ENCODE results near the gene CPNE1. TPM values are rescaled to one million over a fixed set of nuclear protein-coding genes. Genes with fewer than 3 reads are reported as not detected.

Gene CPNE1
- total RNA-seq, 4 donors from 2014 or later, result 51.8 to 172 (median 122) TPM

DNA sequence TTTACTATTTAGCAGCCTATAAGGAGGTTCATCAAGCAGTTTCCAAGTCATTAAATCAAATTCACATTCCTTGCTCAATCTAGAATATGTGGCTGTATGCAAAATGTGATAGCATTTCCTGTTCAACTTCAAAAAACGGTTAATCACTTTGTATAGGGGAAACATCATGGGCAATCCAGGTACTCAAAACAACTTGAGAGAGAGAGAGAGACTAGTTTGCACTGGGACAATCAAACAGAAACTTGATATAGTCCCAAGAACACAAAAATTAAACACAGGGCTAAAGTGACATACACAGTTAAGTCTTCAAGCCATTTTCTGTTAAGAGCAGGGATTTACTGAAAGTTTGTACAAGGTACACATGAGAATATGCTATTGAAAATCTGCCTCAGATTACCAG is 7.4 kb downstream of the CPNE1 start:
- no peak for TF ChIP-seq POLR2A (IDR thresholded peaks at IDR 0.05)
- TF ChIP-seq, protein P1, sequence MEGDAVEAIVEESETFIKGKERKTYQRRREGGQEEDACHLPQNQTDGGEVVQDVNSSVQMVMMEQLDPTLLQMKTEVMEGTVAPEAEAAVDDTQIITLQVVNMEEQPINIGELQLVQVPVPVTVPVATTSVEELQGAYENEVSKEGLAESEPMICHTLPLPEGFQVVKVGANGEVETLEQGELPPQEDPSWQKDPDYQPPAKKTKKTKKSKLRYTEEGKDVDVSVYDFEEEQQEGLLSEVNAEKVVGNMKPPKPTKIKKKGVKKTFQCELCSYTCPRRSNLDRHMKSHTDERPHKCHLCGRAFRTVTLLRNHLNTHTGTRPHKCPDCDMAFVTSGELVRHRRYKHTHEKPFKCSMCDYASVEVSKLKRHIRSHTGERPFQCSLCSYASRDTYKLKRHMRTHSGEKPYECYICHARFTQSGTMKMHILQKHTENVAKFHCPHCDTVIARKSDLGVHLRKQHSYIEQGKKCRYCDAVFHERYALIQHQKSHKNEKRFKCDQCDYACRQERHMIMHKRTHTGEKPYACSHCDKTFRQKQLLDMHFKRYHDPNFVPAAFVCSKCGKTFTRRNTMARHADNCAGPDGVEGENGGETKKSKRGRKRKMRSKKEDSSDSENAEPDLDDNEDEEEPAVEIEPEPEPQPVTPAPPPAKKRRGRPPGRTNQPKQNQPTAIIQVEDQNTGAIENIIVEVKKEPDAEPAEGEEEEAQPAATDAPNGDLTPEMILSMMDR (IDR thresholded peaks at IDR 0.05), result no peak
- 30 to 32% methylated on average over 1 of the region's 1 CpG for WGBS, 2 donors
- no peak overlapping the region for H3K4me3 ChIP-seq (ENCODE audit: low read depth, poor library complexity, severe bottlenecking)
- DNase-seq (ENCODE audit: low spot score in 2 of 2), result no peak
- intact Hi-C loops (cut with DNase I; ENCODE audit: low total_unique reads), result no loop called here

- intact Hi-C loops (cut with DNase I; ENCODE audit: low total_unique reads), result no loop called here
- WGBS, 2 donors, result 94% methylated on average over 9 of the region's 9 CpGs
- no peak overlapping the region for H3K4me3 ChIP-seq (ENCODE audit: low read depth, poor library complexity, severe bottlenecking)
- DNase-seq (ENCODE audit: low spot score in 2 of 2), result no peak
- no peak for TF ChIP-seq POLR2A (IDR thresholded peaks at IDR 0.05)
- TF ChIP-seq, protein P1 (IDR thresholded peaks at IDR 0.05), result no peak
These were observed 10.3 kb downstream of the CPNE1 start for GRCh38 chr20:35654415-35654814.

DNA sequence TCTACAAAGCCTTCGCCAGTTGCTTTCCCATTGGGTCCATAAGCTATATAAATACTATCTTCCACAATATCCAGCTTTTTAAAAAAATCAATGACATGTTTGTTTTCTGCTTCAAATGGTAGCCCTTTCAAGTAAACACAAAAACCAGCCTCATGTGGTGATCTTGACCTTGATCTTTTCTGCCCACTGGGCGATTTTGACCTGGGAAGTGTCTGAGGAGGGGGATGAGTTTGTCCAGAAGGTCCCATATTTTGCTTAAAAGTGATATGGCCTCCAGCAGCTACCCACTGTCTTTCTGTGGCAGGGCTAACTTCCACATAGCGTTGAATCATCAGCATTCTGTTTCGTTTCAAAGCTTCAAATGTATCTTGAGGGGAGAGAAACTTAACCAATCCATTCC is 10.8 kb downstream of the CPNE1 start:
- no peak for TF ChIP-seq POLR2A (IDR thresholded peaks at IDR 0.05)
- TF ChIP-seq, protein P1 (IDR thresholded peaks at IDR 0.05), result no peak
- no peak for DNase-seq (ENCODE audit: low spot score in 2 of 2)
- H3K4me3 ChIP-seq (ENCODE audit: low read depth, poor library complexity, severe bottlenecking), result no peak overlapping the region
- intact Hi-C loops (cut with DNase I; ENCODE audit: low total_unique reads), result no loop called here
- WGBS, 2 donors, result 86 to 94% methylated on average over 4 of the region's 4 CpGs

GRCh38 chr20:35653430-35653734 is 11.3 kb downstream of the CPNE1 start:
- 98 to 100% methylated on average over 3 of the region's 3 CpGs for WGBS, 2 donors
- TF ChIP-seq, protein P1 (IDR thresholded peaks at IDR 0.05), result no peak
- TF ChIP-seq POLR2A (IDR thresholded peaks at IDR 0.05), result no peak
- no peak for DNase-seq (ENCODE audit: low spot score in 2 of 2)
- no peak overlapping the region for H3K4me3 ChIP-seq (ENCODE audit: low read depth, poor library complexity, severe bottlenecking)
- intact Hi-C loops (cut with DNase I; ENCODE audit: low total_unique reads), result no loop called here

DNA sequence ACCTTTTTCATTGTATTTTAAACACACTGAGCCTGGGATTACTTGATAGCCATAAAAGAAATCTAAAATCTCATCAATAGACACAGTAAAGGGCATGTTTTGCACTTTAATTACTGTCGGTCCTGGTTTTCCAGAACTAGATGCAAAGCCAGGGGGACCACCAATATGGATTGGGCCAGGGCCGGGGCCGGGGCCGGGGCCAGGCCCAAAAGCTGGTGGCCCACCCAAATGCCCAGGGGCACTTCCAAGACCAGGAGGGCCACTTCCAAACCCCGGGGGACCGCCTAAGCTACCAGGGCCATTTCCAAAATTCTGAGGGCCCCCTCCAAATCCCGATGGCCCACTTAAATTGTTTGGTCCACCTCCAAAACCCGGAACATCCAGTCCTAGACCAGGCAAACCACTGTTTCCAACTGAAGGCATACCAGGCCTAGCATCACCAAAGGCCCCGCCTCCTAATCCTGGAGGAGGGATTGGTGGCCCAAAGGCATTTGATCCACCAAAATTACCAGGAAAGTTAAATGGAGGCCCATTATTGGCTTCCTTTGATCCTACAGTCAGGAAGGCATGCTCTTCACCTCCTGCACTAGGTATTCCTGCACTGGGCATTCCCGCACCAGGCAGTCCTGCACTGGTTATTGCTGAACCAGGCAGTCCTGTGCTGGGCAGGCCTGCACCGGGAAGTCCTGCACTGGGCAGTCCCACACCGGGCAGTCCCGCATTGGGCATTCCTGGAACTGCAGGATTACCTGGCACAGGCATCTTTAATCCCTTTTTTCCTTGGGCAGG is 11.9 kb downstream of the CPNE1 start:
- 92 to 97% methylated on average over 13 of the region's 13 CpGs for WGBS, 2 donors
- no peak for DNase-seq (ENCODE audit: low spot score in 2 of 2)
- intact Hi-C loops (cut with DNase I; ENCODE audit: low total_unique reads), result no loop called here
- H3K4me3 ChIP-seq (ENCODE audit: low read depth, poor library complexity, severe bottlenecking), result no peak overlapping the region
- TF ChIP-seq POLR2A (IDR thresholded peaks at IDR 0.05), result no peak
- TF ChIP-seq, protein P1 (IDR thresholded peaks at IDR 0.05), result no peak

- no peak overlapping the region for H3K4me3 ChIP-seq (ENCODE audit: low read depth, poor library complexity, severe bottlenecking)
- no peak for DNase-seq (ENCODE audit: low spot score in 2 of 2)
- TF ChIP-seq, protein P1 (IDR thresholded peaks at IDR 0.05), result no peak
- TF ChIP-seq POLR2A (IDR thresholded peaks at IDR 0.05), result no peak
- intact Hi-C loops (cut with DNase I; ENCODE audit: low total_unique reads), result no loop called here
These were observed 12.7 kb downstream of the CPNE1 start for GRCh38 chr20:35651958-35652357.

All from lower leg skin (tissue), 4 donors.